8988T (cell line): ENCODE measurements around the gene RNF7.
A peak's percentile ranks its signal among the peaks of the same experiment; 100 is the strongest.
"Not testable (repeated sequence)": the region's sequence is repeated elsewhere in the genome, so short reads cannot be mapped to it uniquely, and the experiment has no call there.

ENCODE experiments used
- DNase-seq: peaks from one replicate; pipeline ENCODE4 v3.0.0; 2011

RNF7 gene

GRCh38 chr3:141738022-141738890 lies at the start of gene RNF7:
RNF7 (plus strand) TSS chr3:141738298; CDS start chr3:141738342, 44 bp downstream.
- DNase-seq: peak; percentile 59

- no peak for DNase-seq
Measured at GRCh38 chr3:141690431-141691072, 47.5 kb upstream of the RNF7 start.

GRCh38 chr3:141691471-141691870 lies 46.6 kb upstream of the RNF7 start:
- not testable (repeated sequence) for DNase-seq

- DNase-seq: not testable (repeated sequence)
Measured at GRCh38 chr3:141692973-141693372, 45.1 kb upstream of the RNF7 start.

GRCh38 chr3:141699324-141699723 lies 38.8 kb upstream of the RNF7 start:
- no peak for DNase-seq

- no peak for DNase-seq
Measured at GRCh38 chr3:141699897-141700296, 38.2 kb upstream of the RNF7 start.

- DNase-seq: not testable (repeated sequence)
Measured at GRCh38 chr3:141703367-141703766, 34.7 kb upstream of the RNF7 start.

- no peak for DNase-seq
Measured at GRCh38 chr3:141707741-141708203, 30.3 kb upstream of the RNF7 start.

- no peak for DNase-seq
Measured at GRCh38 chr3:141708367-141708766, 29.7 kb upstream of the RNF7 start.

- DNase-seq: no peak
Measured at GRCh38 chr3:141709126-141709770, 28.9 kb upstream of the RNF7 start.

- DNase-seq: no peak
Measured at GRCh38 chr3:141710121-141710520, 28.0 kb upstream of the RNF7 start.

- no peak for DNase-seq
Measured at GRCh38 chr3:141710888-141711616, 27.0 kb upstream of the RNF7 start.

GRCh38 chr3:141714671-141715070 lies 23.4 kb upstream of the RNF7 start:
- DNase-seq: no peak

- no peak for DNase-seq
Measured at GRCh38 chr3:141722081-141722480, 16.0 kb upstream of the RNF7 start.

GRCh38 chr3:141722648-141723047 lies 15.4 kb upstream of the RNF7 start:
- no peak for DNase-seq

GRCh38 chr3:141723255-141723654 lies 14.8 kb upstream of the RNF7 start:
- no peak for DNase-seq

- DNase-seq: no peak
Measured at GRCh38 chr3:141724186-141724585, 13.9 kb upstream of the RNF7 start.

GRCh38 chr3:141725036-141725435 lies 13.1 kb upstream of the RNF7 start:
- DNase-seq: no peak

- DNase-seq: no peak
Measured at GRCh38 chr3:141726483-141726882, 11.6 kb upstream of the RNF7 start.

GRCh38 chr3:141728355-141728892 lies 9.7 kb upstream of the RNF7 start:
- no peak for DNase-seq

- no peak for DNase-seq
Measured at GRCh38 chr3:141729240-141729639, 8.9 kb upstream of the RNF7 start.

- DNase-seq: no peak
Measured at GRCh38 chr3:141735176-141735575, 2.9 kb upstream of the RNF7 start.
